Prostate gland (tissue), 2 donors: ENCODE data around the gene PSG4.
"Not testable (repeated sequence)": the region's sequence is repeated elsewhere in the genome, so short reads cannot be mapped to it uniquely, and the experiment has no call there.

Experiments
- POLR2A ChIP-seq: fragments of 450-650 bp; IDR thresholded peaks from one replicate; pipeline ENCODE4 v1.6.1; 2016; ENCODE audit warnings: antibody characterized with exemption, mild to moderate bottlenecking
- TF ChIP-seq, protein P1 (sequence below), 4 experiments: fragments of 200-600 bp in 2 of 4; fragments of 450-650 bp in 2 of 4; sonication (generic) in 2 of 4; IDR thresholded peaks; 1 replicate in 3 of 4; 2 replicates in 1 of 4; pipeline ENCODE4 v1.5.1; 2016 to 2019; ENCODE audit warnings: antibody characterized with exemption in 4 of 4, mild to moderate bottlenecking in 2 of 4, moderate library complexity in 2 of 4

DNA sequence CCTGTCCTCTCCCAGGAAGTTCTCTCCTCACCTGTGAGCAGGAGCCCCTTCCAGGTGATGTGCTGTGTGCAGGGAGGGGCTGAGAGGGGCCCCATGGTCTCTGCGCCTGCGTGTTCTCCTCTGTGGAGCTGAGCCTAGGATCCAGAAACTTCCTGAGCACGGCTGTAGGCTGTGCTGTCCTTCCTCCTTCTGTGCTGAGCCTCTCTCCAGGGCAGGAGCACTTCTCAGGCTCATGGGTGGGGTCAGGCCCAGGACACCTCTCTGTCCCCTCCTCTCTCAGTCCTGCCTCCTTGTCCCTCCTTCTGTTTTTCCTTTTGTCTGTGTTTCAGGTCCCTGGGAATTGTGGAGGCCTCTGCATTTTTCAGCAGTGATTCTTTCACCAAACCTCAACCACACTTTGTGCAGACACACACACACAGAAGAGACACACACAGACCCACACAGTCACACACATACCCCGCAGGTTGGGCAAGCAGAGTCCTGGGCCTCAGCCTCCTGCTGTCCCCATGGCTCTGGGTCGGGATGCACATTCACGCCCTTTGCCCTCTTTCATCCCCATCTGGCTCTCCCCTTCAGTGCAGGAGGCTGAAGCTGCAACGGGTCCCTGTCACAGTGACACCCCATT lies 19.0 kb downstream of the PSG4 start, which contains the start of gene PSG5:
- TF ChIP-seq, protein P1, sequence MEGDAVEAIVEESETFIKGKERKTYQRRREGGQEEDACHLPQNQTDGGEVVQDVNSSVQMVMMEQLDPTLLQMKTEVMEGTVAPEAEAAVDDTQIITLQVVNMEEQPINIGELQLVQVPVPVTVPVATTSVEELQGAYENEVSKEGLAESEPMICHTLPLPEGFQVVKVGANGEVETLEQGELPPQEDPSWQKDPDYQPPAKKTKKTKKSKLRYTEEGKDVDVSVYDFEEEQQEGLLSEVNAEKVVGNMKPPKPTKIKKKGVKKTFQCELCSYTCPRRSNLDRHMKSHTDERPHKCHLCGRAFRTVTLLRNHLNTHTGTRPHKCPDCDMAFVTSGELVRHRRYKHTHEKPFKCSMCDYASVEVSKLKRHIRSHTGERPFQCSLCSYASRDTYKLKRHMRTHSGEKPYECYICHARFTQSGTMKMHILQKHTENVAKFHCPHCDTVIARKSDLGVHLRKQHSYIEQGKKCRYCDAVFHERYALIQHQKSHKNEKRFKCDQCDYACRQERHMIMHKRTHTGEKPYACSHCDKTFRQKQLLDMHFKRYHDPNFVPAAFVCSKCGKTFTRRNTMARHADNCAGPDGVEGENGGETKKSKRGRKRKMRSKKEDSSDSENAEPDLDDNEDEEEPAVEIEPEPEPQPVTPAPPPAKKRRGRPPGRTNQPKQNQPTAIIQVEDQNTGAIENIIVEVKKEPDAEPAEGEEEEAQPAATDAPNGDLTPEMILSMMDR (IDR thresholded peaks at IDR 0.05), result not testable (repeated sequence)
- not testable (repeated sequence) for TF ChIP-seq POLR2A
